Duodenal mucosa (tissue), 2 donors: Measurements from ENCODE around the gene FLII.

Experiments
- H3K27ac ChIP-seq: one replicate; pipeline ENCODE4 v1.7.0; 2013; ENCODE audit warnings: low read depth, low read length
- H3K27me3 ChIP-seq, 2 donors: one replicate each; pipeline ENCODE4 v1.7.0; 2013; ENCODE audit warnings: low read length in 2 of 2, control low read depth in 1 of 2; ENCODE audit not compliant: insufficient read depth in 2 of 2, control insufficient read depth in 1 of 2
- H3K36me3 ChIP-seq, 2 donors: one replicate each; pipeline ENCODE4 v1.7.0; 2013; ENCODE audit warnings: low read length in 2 of 2, control low read depth in 1 of 2; ENCODE audit not compliant: insufficient read depth in 2 of 2, control insufficient read depth in 1 of 2
- H3K4me1 ChIP-seq, 2 donors: one replicate each; pipeline ENCODE4 v1.7.0; 2013; ENCODE audit warnings: low read length in 2 of 2, control low read depth in 1 of 2; ENCODE audit not compliant: insufficient read depth in 2 of 2, control insufficient read depth in 1 of 2
- H3K4me3 ChIP-seq, 2 donors: one replicate each; pipeline ENCODE4 v1.7.0; 2013; ENCODE audit warnings: low read length in 2 of 2, low read depth in 1 of 2
- H3K9ac ChIP-seq, 2 donors: one replicate each; pipeline ENCODE4 v1.7.0; 2013; ENCODE audit warnings: low read length in 2 of 2, low read depth in 1 of 2
- H3K9me3 ChIP-seq, 2 donors: one replicate each; pipeline ENCODE4 v1.7.0; 2013; ENCODE audit warnings: low read length in 2 of 2, control low read depth in 1 of 2; ENCODE audit not compliant: control insufficient read depth in 1 of 2

Gene FLII

GRCh38 chr17:18231164-18231563 lies 27.4 kb downstream of the FLII start:
- peaks cover 10 to 25% of the 10 kb centered on the region in 2 donors for H3K36me3 ChIP-seq
- no peak overlapping the region for H3K9ac ChIP-seq
- no peak overlapping the region for H3K27ac ChIP-seq
- H3K9me3 ChIP-seq: no peaks in the 10 kb centered on the region
- no peak overlapping the region for H3K4me3 ChIP-seq
- H3K27me3 ChIP-seq: no peaks in the 10 kb centered on the region
- H3K4me1 ChIP-seq: peaks cover 7 to 20% of the 10 kb centered on the region in 2 donors

GRCh38 chr17:18230288-18231141 lies 28.0 kb downstream of the FLII start:
- Histone ChIP-seq H3K36me3 (peaks cover 7 to 19% of the 10 kb centered on the region in 2 donors), H3K9me3 (no peaks in the 10 kb centered on the region), H3K9ac (no peak overlapping the region), H3K4me1 (peaks cover 10 to 16% of the 10 kb centered on the region in 2 donors), H3K27me3 (no peaks in the 10 kb centered on the region), H3K4me3 (no peak overlapping the region), H3K27ac (no peak overlapping the region)

- H3K4me3 ChIP-seq: no peak overlapping the region
- no peak overlapping the region for H3K9ac ChIP-seq
- peaks cover 7 to 11% of the 10 kb centered on the region in 2 donors for H3K36me3 ChIP-seq
- H3K9me3 ChIP-seq: no peaks in the 10 kb centered on the region
- H3K4me1 ChIP-seq: peaks cover 9 to 14% of the 10 kb centered on the region in 2 donors
- no peaks in the 10 kb centered on the region for H3K27me3 ChIP-seq
- no peak overlapping the region for H3K27ac ChIP-seq
Observed at GRCh38 chr17:18229771-18230170, 28.8 kb downstream of the FLII start.

- Histone ChIP-seq H3K4me3 (no peak overlapping the region), H3K27ac (no peak overlapping the region), H3K9ac (no peak overlapping the region), H3K4me1 (peaks cover 8 to 15% of the 10 kb centered on the region in 2 donors), H3K27me3 (no peaks in the 10 kb centered on the region), H3K36me3 (peaks cover 6 to 7% of the 10 kb centered on the region in 2 donors), H3K9me3 (no peaks in the 10 kb centered on the region)
Observed at GRCh38 chr17:18229254-18229653, 29.3 kb downstream of the FLII start.

GRCh38 chr17:18228176-18228682 lies 30.3 kb downstream of the FLII start:
- Histone ChIP-seq H3K4me3 (no peak overlapping the region), H3K27ac (no peak overlapping the region), H3K27me3 (no peaks in the 10 kb centered on the region), H3K36me3 (no peaks in the 10 kb centered on the region), H3K4me1 (peaks cover 8 to 15% of the 10 kb centered on the region in 2 donors), H3K9ac (no peak overlapping the region), H3K9me3 (no peaks in the 10 kb centered on the region)

- Histone ChIP-seq H3K27ac (no peak overlapping the region), H3K4me1 (peaks cover 8 to 15% of the 10 kb centered on the region in 2 donors), H3K9ac (no peak overlapping the region), H3K27me3 (no peaks in the 10 kb centered on the region), H3K4me3 (no peak overlapping the region), H3K36me3 (no peaks in the 10 kb centered on the region), H3K9me3 (no peaks in the 10 kb centered on the region)
Observed at GRCh38 chr17:18227635-18228034, 30.9 kb downstream of the FLII start.

GRCh38 chr17:18226284-18226945 lies 32.1 kb downstream of the FLII start:
- H3K9me3 ChIP-seq: no peaks in the 10 kb centered on the region
- H3K9ac ChIP-seq: peak overlapping the region; percentile 54 to 61
- H3K27me3 ChIP-seq: no peaks in the 10 kb centered on the region
- H3K27ac ChIP-seq: no peak overlapping the region
- H3K4me3 ChIP-seq: peak overlapping the region; percentile 86
- H3K36me3 ChIP-seq: no peaks in the 10 kb centered on the region
- H3K4me1 ChIP-seq: peaks cover 8 to 15% of the 10 kb centered on the region in 2 donors

- H3K27me3 ChIP-seq: no peaks in the 10 kb centered on the region
- H3K36me3 ChIP-seq: no peaks in the 10 kb centered on the region
- no peaks in the 10 kb centered on the region for H3K9me3 ChIP-seq
- peak overlapping the region; percentile 86 for H3K4me3 ChIP-seq
- peaks cover 8 to 15% of the 10 kb centered on the region in 2 donors for H3K4me1 ChIP-seq
- H3K27ac ChIP-seq: no peak overlapping the region
- H3K9ac ChIP-seq: peak overlapping the region; percentile 54 to 61
Observed at GRCh38 chr17:18225642-18226283, 32.8 kb downstream of the FLII start.

GRCh38 chr17:18225121-18225641 lies 33.4 kb downstream of the FLII start, which contains the start of gene LLGL1:
LLGL1 (plus strand) TSS chr17:18225635; CDS start chr17:18225683, 48 bp downstream.
- peak within 1 kb of the TSS; percentile 54 to 61 for H3K9ac ChIP-seq
- peak within 1 kb of the TSS; percentile 86 for H3K4me3 ChIP-seq
- H3K4me1 ChIP-seq: peaks cover 8 to 15% of the 10 kb centered on the region in 2 donors
- no peaks in the 10 kb centered on the region for H3K9me3 ChIP-seq
- H3K27ac ChIP-seq: no peak within 1 kb of the TSS
- H3K27me3 ChIP-seq: no peaks in the 10 kb centered on the region
- no peaks in the 10 kb centered on the region for H3K36me3 ChIP-seq
